Tibial artery (tissue), 4 donors: ENCODE data around the gene TMEM165.

ENCODE experiments used
- DNase-seq, 2 donors: peaks; one replicate each; pipeline ENCODE4 v3.0.0-alpha.2; 2019
- H3K27ac ChIP-seq, 2 donors: fragments of 200-600 bp; sonication (generic) in 1 of 2; 1 replicate in 1 of 2; 2 replicates in 1 of 2; pipeline ENCODE4 v1.5.1; 2018 to 2019; ENCODE audit warnings: mild to moderate bottlenecking in 1 of 2
- H3K27me3 ChIP-seq, 2 donors: fragments of 200-600 bp; sonication (generic) in 1 of 2; one replicate each; pipeline versions ENCODE4 v1.5.1 to v1.6.0; 2016 to 2019
- H3K36me3 ChIP-seq, 3 donors: fragments of 200-600 bp; sonication (generic) in 2 of 3; one replicate each; pipeline ENCODE4 v1.5.1; 2016 to 2019; ENCODE audit warnings: mild to moderate bottlenecking in 2 of 3
- H3K4me1 ChIP-seq, 4 donors: fragments of 200-600 bp; sonication (generic) in 2 of 4; 1 replicate in 3 of 4; 2 replicates in 1 of 4; pipeline ENCODE4 v1.5.1; 2016 to 2019
- H3K4me3 ChIP-seq, 2 donors: fragments of 200-600 bp; sonication (generic) in 1 of 2; 1 replicate in 1 of 2; 2 replicates in 1 of 2; pipeline ENCODE4 v1.5.1; 2018 to 2019; ENCODE audit warnings: mild to moderate bottlenecking in 2 of 2
- H3K9me3 ChIP-seq, 3 donors: fragments of 200-600 bp; sonication (generic) in 1 of 3; one replicate each; pipeline ENCODE4 v1.5.1; 2016 to 2019
- CTCF ChIP-seq, 2 experiments: fragments of 200-600 bp in 1 of 2; fragments of 450-650 bp in 1 of 2; IDR thresholded peaks; one replicate each; pipeline ENCODE4 v1.5.1; 2017 to 2019; ENCODE audit warnings: antibody characterized with exemption in 2 of 2, mild to moderate bottlenecking in 1 of 2, moderate library complexity in 1 of 2
- intact Hi-C: fragments of 100-400 bp; cut with DNase I; formaldehyde crosslinking; loops from one replicate; pipeline ENCODE4 v1.15.0; 2023; ENCODE audit warnings: low total_unique reads

TMEM165 gene

DNA sequence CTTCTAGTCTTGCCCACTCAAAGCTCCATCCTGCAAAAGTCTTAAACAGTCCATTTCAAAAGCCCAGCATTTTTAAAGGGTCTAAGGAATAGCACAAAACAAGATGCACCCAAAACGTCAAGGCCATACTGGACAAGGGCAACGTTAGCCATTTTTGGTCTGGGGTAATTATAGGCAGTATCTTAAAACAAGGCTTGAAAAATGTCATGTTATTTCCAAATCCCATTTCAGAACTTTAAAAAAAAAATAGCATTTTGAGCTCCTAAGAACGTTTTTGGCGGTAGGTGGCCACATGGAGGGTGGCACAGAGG, 584 bp upstream of the TMEM165 start:
- peak overlapping the region; percentile 74 to 98 for H3K4me3 ChIP-seq
- H3K4me1 ChIP-seq = peaks cover 0 to 33% (median 15%) of the 10 kb centered on the region in 4 donors
- H3K36me3 ChIP-seq = no peaks in the 10 kb centered on the region
- peak overlapping the region; percentile 98 to 99 for H3K27ac ChIP-seq
- no peak for DNase-seq
- no peaks in the 10 kb centered on the region for H3K27me3 ChIP-seq
- TF ChIP-seq CTCF (IDR thresholded peaks at IDR 0.05) = peak in 1 of 2 experiments; percentile 13
- intact Hi-C loops = loop anchor here (5.0 to 10.0 kb wide), 3 partner anchors 48 to 460 kb away; partner anchors contain the start of genes CLOCK, EXOC1 and SRD5A3
- H3K9me3 ChIP-seq = no peaks in the 10 kb centered on the region

GRCh38 chr4:55396308-55397125, 760 bp downstream of the TMEM165 start:
- Histone ChIP-seq H3K36me3 (no peaks in the 10 kb centered on the region), H3K9me3 (no peaks in the 10 kb centered on the region), H3K27ac (peak overlapping the region; percentile 98 to 99), H3K4me1 (peaks cover 0 to 45% (median 22%) of the 10 kb centered on the region in 4 donors), H3K27me3 (no peaks in the 10 kb centered on the region), H3K4me3 (peak overlapping the region; percentile 74 to 98)
- no peak for TF ChIP-seq CTCF (IDR thresholded peaks at IDR 0.05)
- intact Hi-C loops = loop anchor here (5.0 to 10.0 kb wide), 3 partner anchors 49 to 458 kb away; partner anchors contain the start of genes CLOCK, EXOC1 and SRD5A3
- peak; percentile 32 to 76 for DNase-seq

DNA sequence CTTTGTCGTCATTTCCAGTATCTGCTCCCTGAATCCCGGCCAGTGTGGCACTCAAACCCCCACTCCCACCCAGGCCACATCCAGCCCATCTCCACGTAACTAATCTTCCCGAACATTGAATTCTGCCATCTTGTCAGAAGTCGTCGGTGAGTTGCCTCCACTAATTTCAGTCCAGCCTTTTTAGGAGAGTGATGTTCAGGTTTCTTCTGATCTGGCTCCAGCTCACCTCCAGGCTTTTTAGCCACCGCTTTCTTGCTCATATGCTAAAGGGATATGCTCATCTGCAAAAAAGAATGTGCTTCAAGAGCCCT, 1.3 kb downstream of the TMEM165 start:
- H3K9me3 ChIP-seq = no peaks in the 10 kb centered on the region
- peak overlapping the region; percentile 98 to 99 for H3K27ac ChIP-seq
- H3K36me3 ChIP-seq = no peaks in the 10 kb centered on the region
- H3K4me1 ChIP-seq = peaks cover 0 to 49% (median 22%) of the 10 kb centered on the region in 4 donors
- H3K4me3 ChIP-seq = peak overlapping the region; percentile 74 to 98
- intact Hi-C loops = loop anchor here (5.0 to 10.0 kb wide), 3 partner anchors 50 to 458 kb away; partner anchors contain the start of genes CLOCK, EXOC1 and SRD5A3
- TF ChIP-seq CTCF (IDR thresholded peaks at IDR 0.05) = no peak
- no peaks in the 10 kb centered on the region for H3K27me3 ChIP-seq
- DNase-seq = no peak

DNA sequence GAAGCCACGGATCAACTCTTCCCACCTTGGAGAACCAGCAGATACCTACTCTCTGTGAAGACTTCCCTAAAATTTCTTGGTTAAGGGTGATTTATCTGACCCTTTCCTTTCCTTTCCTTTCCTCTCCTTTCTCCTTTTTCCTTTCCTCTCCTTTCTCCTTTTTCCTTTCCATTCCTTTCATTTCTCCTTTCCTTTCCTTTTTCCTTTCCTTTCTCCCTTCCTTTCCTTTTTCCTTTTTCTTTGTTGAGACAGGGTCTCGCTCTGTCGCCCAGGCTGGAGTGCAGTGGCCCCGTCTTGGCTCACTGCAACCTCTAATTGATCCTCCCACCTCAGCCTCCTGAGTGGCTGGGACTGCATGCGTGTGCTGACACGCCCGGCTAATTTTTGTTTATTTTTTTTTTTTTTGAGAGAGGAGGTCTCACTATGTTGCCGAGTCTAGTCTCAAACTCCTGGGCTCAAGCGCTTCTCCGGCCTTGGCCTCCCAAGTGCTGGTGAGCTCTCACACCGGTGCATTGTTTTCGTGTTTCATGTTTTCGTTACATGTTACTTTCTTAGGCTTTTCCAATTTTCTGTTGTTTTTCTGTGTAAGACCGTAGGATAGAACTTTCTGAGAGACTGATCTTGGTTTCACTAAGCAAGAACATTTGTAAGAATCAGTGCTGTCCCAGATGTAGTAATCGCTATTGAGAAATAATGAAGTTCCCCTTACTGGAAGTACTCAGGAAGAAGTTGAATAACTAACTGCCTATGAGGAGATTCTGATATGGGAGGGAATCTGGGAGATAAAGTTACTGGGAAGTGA, 2.0 kb downstream of the TMEM165 start:
- Histone ChIP-seq H3K27me3 (no peaks in the 10 kb centered on the region), H3K4me1 (peaks cover 0 to 49% (median 22%) of the 10 kb centered on the region in 4 donors), H3K4me3 (peak overlapping the region; percentile 74 to 98), H3K36me3 (no peaks in the 10 kb centered on the region), H3K9me3 (no peaks in the 10 kb centered on the region), H3K27ac (peak overlapping the region; percentile 98 to 99)
- intact Hi-C loops = loop anchor here (5.0 to 10.0 kb wide), 3 partner anchors 50 to 457 kb away; partner anchors contain the start of genes CLOCK, EXOC1 and SRD5A3
- no peak for DNase-seq
- TF ChIP-seq CTCF (IDR thresholded peaks at IDR 0.05) = no peak

DNA sequence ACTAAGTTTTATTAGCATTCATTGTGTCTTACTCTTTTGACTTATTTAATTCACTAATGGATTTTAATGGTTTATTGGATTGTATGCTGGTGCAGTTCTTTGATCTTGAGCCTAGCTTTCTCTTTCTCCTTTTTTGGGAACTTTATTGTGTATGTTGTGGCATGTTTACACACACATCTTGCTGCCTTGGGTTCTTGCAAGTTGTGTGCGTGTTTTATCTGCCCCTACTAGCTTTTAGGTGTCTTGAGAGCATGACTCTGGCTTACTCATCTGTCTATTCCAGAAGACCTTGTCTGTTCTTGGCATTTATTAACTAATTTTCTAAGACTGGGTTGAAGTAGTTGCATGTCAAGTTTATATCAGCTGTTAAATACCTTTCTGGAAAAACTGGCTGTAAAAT, 2.7 kb downstream of the TMEM165 start:
- H3K4me1 ChIP-seq = peaks cover 0 to 49% (median 22%) of the 10 kb centered on the region in 4 donors
- DNase-seq = no peak
- H3K36me3 ChIP-seq = peaks cover 0 to 3% (median 0%) of the 10 kb centered on the region in 3 donors
- intact Hi-C loops = loop anchor here (5.0 to 10.0 kb wide), 3 partner anchors 51 to 456 kb away; partner anchors contain the start of genes CLOCK, EXOC1 and SRD5A3
- H3K4me3 ChIP-seq = peak overlapping the region; percentile 74 to 98
- H3K27ac ChIP-seq = peak overlapping the region; percentile 98 to 99
- H3K27me3 ChIP-seq = no peaks in the 10 kb centered on the region
- H3K9me3 ChIP-seq = no peaks in the 10 kb centered on the region
- TF ChIP-seq CTCF (IDR thresholded peaks at IDR 0.05) = no peak
